HG03095 (cell line): Measurements from ENCODE around the gene INO80E.
"Not testable (repeated sequence)": the region's sequence is repeated elsewhere in the genome, so short reads cannot be mapped to it uniquely, and the experiment has no call there.

Experiments
- ATAC-seq: cut with Tn5 transposase; IDR thresholded peaks from one replicate; pipeline ENCODE4 v1.9.1; 2021; ENCODE audit warnings: moderate library complexity; ENCODE audit not compliant: unreplicated experiment

INO80E gene

GRCh38 chr16:30030011-30030685 is 34.1 kb downstream of the INO80E start:
- no peak for ATAC-seq

GRCh38 chr16:30030841-30031413 is 34.9 kb downstream of the INO80E start, which contains the start of gene TLCD3B:
Gene TLCD3B, minus strand, starts transcription at chr16:30031271. Its CDS starts 744 bp downstream, at chr16:30030527.
- no peak for ATAC-seq

- ATAC-seq = no peak
Measured at GRCh38 chr16:30031477-30031918, 35.5 kb downstream of the INO80E start.

GRCh38 chr16:30032083-30032819 is 36.2 kb downstream of the INO80E start:
- no peak for ATAC-seq

- ATAC-seq = no peak
Measured at GRCh38 chr16:30033270-30033669, 37.2 kb downstream of the INO80E start.

- no peak for ATAC-seq
Measured at GRCh38 chr16:30040221-30040620, 44.2 kb downstream of the INO80E start.

- not testable (repeated sequence) for ATAC-seq
Measured at GRCh38 chr16:30040690-30041089, 44.6 kb downstream of the INO80E start.

GRCh38 chr16:30041841-30042240 is 45.8 kb downstream of the INO80E start:
- no peak for ATAC-seq

GRCh38 chr16:30046178-30046577 is 50.1 kb downstream of the INO80E start:
- ATAC-seq = no peak

- no peak for ATAC-seq
Measured at GRCh38 chr16:30046588-30046987, 50.5 kb downstream of the INO80E start.

GRCh38 chr16:30049871-30050270 is 53.8 kb downstream of the INO80E start:
- ATAC-seq = no peak

- ATAC-seq = no peak
Measured at GRCh38 chr16:30051518-30051917, 55.5 kb downstream of the INO80E start.

- no peak for ATAC-seq
Measured at GRCh38 chr16:30052671-30053372, 56.8 kb downstream of the INO80E start.

- no peak for ATAC-seq
Measured at GRCh38 chr16:30053376-30054015, 57.5 kb downstream of the INO80E start.

GRCh38 chr16:30054451-30054850 is 58.4 kb downstream of the INO80E start:
- no peak for ATAC-seq

GRCh38 chr16:30054959-30055553 is 59.0 kb downstream of the INO80E start:
- ATAC-seq = no peak
